ENCODE measurements around the gene SLC25A23.
A peak's percentile ranks its signal among the peaks of the same experiment; 100 is the strongest.

Gene SLC25A23

DNA sequence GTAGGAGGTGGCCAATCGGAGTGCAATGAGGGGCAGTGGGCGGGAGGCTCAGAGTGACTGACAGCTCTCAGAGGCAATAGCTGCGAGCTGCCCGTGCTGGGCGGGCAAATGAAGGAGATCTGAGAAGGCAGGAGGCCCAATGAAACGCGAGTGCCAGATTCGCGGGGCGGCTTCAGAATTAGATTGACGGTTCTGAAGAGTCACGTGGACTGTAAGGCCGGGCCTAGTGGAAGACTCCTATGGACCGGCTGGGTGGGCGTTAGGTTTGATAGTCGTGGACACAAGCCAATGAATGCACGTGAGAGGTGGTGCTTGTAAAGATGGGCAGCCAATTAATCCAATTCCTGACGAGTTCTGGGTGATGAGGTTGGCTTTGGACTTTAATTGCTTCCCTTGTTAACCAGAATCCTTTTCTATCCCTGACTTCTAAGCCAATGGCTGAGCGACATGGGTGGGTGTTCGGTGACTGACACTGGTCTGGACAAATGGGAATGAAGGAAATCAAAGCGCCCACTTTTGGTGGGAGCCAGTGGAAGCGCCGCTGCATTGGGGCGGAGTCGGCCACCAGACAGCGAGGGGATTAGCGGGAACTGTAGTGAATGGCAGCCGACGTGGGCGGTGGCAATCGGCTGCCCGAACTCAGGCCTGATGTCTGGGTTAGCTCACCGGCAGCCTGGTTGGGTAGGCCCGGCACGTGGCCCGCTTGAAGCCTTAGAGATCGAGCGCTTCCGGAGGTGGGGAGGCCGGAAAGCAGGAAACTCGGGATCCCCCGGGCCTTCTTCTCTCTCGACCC, 34.5 kb downstream of the SLC25A23 start:
- peak; percentile 99 to 100 for DNase-seq (ENCODE audit: low read depth in 2 of 2)

DNA sequence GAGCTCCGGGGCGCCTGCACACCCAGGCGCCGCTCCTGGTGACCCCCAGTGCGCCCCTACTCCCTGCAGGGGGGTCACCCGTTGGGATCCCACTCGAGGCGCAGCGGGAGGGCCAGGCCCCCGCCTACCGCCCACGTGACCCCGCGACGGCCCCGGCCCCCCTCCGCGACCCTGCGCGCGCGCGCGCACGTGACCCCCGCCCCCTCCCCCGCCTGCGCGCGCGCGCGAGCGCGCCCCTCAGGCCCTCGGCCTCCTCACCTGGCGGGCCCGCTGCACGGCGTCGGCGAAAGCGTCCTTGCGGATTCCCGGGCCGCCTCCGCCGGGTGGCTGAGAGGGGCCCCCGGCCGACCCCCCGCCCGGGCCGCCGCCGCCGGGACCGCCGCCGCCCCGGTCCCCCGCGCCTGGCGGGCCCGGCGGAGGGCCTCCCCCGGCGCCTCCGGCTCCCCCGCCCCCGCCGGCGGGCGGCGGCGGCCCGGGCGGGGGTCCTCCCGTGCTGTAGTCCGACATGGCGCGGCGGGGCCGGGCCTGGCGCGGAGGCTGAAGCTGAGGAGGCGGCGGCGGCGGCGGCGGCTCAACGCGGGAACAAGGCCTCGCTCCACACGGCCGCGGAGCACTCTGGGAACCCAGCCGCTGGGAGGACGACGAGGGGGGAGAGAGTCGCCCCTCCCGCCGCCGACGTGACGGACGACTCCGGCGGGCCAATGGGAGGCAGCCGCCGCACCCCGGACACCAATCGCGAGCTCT, 35.2 kb downstream of the SLC25A23 start, which contains the start of gene KHSRP:
Gene KHSRP, minus strand, starts transcription at position 617 of the 744 bp plus-strand sequence. Its CDS starts 110 bp downstream, at position 507.
- DNase-seq (ENCODE audit: low read depth in 2 of 2): no peak

DNA sequence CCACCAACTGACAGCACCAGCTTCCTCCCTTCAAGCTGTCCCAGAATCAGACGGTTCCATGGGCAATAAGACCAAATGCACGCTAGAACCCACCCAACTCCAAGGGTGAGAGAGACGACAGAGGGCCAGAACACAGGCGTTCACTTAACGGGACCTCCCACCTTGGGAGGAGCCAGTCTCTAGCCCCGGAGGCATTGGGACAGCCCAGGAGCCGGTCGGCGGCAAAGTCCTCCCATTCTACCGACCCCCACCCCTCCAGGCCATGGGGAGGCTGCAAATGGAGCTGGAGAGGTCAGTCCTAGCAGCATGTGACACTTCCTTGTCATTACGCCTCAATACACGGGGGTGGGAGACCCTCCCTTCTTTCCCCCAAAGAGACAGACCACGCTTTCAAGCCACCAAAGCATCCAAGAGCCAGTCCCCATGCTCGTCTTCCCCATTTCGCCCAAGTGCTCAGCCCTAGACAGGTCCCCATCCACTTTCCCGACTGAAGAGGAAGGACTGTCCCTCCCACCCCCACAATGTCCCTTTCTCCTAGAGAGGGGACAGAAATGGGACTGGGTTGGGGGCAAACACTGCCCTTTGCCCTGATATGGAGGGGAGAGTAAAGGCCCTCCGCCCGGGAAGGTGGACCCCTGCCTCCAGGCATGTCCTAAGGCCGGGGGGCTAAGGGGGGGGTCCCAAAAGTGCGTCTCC, 35.9 kb downstream of the SLC25A23 start:
- DNase-seq (ENCODE audit: low read depth in 2 of 2): no peak

DNA sequence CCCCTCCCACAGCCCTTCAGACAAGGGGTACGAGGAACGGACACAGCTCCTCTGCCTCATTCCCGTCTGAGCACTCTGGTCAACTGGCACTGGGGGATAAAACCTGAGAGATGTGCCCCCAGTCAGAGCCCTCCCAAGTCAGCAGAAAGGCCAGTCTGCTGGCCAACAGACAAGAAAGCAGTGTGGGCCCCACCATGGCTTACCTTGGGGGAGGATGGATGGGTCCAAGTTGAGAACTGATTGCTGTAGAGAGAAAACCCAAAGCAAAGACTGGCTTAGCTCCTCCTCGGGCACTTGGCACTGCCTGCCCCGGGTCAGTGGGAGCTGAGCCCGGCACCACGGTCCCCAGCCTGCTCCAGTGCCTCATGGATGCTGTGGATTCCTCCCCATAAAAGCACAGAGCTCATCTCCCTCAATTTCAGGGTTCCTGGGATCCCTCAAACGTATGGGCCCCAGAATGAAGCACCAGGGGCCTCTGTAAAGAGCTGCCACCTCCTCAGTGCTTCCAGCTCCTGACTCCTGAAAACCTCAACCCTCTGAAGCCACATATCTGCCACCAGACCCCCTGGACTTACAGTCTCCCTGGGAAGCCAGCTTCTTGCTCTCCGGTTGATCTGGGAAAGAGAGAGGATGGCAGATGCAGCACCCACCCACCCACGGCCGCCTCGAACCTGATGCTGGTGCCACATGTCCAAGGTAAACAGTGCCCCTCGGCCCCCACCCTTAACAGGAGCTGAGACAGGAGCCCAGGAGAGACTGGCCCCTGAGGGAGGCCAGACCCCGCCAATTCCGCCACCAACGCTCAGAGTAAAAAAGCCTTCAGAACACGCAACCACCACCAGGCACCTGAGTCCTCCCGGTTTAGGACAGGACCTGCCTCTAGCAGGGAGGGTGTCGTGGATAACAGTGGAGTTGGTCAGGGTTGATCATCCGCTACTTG, 38.2 kb downstream of the SLC25A23 start:
- no peak for DNase-seq (ENCODE audit: low read depth in 2 of 2)

DNA sequence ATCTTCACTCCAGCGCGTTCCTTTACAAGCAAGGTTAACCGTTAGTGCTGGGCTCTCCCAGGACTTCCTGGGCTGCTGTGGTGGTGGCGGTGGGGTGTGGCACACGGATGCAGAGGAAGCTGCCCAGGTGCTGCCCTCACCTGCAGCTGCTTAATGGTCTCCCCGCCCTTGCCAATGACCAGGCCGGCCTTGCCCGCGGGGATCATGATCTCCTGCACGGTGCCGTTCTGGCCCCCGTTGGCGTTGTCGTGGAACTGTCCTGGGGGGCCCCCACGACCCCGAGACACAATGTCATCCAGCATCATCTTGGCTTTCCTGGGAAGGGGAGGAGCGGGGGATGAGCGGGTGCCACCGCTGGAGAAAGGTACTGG, 41.0 kb downstream of the SLC25A23 start:
- no peak for DNase-seq (ENCODE audit: low read depth in 2 of 2)

DNA sequence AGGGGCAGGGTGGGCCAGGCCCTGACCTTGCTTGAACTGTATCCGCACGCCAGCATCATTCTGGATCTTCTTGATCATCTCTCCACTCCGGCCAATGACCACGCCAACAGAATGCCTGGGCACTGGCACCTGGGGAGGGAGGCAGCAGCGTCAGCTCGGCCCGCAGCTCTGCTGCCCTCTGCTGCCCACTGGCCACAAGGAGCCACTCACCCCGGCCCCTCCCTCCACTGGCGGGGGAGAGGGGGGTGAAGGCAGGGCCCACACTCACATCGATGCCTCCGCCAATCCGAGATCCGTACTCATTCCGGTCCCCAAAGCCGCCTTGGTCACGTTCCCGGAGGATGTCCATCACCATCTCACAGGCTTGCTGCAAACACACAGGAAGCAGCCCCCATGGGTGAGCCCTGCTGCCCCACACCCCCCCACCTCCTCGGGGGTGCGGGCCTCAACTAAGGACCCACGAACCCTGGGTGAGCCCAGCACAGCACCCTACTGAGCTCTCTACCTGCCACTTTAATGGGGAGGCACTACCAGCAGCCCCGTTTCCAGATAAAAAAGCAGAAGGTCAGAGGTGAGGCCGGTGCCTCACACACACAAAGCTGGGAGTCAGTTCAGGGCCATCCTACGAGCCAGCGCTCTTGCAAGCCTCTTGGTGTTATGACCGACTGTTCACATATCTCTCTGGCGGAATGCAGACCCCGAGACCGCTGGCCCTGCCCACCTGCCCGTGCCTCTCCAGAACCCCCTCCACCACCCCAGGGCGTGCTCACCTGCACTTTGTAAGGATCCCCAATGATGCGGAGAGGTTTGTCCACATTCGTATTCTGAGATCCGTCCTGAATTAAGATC, 41.7 kb downstream of the SLC25A23 start:
- no peak for DNase-seq (ENCODE audit: low read depth in 2 of 2)

DNA sequence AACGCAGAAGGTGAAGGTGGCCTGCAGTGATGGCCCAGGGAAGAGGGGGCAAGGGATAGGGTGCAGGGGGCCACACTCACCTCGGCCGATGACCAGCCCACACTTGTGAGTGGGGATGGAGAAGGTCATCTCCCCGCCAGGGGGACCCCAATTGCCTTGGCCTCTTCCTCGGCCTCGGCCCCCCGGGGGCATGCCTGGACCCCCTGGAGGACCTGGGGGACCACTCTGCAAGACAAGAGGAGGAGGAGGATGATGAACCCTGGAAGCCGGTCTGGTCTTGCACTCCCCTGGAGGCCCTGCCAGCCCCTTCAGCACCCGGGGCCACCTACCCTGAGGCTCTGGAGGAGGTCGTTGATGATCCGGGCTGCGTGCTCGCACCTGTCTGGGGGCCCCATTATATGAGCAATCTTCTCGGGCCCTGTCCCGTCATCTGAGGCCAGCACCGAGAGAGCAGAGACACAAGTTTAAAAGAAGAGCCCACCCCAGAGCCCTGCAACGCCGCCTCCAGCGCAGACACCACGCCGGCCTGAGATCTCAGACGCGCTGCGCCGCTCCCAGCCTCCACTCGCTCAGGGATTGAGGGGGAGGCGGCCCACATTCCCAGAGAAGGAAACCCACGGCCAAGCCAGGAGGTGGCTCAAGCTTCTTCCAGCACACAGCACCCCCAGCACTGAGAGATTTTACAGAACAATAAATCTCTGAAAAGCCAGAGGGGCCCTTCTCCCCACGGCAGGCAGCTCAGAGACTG, 42.8 kb downstream of the SLC25A23 start:
- no peak for DNase-seq (ENCODE audit: low read depth in 2 of 2)

DNA sequence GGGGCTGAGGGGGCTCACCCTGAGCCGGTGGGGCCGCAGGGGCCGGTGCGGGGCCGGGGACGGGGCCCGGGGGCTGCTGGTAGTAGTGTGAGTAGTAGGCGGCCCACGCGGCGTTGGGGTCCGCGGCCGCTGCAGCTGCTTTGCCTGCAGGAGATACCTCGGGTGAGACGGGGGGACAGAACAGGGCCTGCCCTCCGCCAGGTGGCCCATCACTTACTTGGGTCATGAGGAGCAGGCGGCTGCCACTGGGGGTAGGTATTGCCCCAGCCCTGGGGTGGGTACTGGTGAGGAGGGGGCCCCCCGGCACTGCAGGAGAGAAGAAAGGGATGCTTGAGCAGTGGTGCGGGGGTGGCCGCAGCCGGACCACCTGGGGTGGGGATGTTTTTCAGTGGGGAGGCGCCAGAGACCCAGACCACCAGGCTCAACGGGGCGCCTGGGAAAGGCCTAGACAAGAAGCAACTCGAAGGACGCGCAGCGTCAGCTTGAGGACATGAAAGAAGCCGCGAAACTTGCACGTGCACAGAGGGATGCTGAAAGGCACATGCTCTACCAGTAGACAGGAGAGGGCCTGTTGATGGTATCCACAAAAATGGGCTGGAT, 43.9 kb downstream of the SLC25A23 start:
- no peak for DNase-seq (ENCODE audit: low read depth in 2 of 2)

DNA sequence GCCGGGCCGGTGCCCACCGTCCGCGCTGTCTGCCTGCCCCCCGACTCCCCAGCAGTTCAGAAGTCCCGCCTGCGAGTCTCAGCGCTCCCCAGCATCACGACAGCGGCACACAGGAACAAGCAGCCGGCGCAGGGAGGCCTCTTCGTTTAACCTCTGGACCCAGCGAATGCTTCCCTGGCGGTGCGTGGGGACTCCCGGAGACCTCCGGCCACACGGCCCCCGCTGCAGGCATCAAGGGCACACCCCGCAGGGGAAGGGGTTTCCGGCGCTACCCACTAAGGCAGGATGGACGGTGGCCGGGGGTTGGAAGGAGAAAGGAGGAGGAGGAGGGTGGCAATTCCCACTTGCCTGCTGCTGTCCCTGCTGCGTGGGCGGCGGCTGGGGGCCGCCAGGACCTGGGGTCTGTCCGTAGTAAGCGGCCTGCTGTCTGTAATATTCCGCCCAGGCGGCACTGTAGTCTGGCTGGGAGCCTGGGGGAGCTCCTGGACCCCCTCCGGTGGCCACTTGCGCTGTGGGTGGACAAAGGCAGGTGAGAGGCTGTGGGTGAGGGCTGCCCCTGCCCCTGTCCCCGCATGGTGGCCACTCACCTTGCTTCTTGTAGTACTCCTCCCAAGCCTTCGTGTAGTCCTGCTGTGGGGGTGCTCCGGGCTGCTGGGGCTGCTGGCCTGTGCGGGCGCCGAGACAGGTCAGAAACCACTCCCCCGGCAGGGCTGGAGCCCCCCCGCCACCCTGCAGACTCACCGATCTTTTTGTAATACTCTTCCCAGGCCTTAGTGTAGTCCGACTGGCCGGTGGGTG, 44.6 kb downstream of the SLC25A23 start:
- no peak for DNase-seq (ENCODE audit: low read depth in 2 of 2)

DNA sequence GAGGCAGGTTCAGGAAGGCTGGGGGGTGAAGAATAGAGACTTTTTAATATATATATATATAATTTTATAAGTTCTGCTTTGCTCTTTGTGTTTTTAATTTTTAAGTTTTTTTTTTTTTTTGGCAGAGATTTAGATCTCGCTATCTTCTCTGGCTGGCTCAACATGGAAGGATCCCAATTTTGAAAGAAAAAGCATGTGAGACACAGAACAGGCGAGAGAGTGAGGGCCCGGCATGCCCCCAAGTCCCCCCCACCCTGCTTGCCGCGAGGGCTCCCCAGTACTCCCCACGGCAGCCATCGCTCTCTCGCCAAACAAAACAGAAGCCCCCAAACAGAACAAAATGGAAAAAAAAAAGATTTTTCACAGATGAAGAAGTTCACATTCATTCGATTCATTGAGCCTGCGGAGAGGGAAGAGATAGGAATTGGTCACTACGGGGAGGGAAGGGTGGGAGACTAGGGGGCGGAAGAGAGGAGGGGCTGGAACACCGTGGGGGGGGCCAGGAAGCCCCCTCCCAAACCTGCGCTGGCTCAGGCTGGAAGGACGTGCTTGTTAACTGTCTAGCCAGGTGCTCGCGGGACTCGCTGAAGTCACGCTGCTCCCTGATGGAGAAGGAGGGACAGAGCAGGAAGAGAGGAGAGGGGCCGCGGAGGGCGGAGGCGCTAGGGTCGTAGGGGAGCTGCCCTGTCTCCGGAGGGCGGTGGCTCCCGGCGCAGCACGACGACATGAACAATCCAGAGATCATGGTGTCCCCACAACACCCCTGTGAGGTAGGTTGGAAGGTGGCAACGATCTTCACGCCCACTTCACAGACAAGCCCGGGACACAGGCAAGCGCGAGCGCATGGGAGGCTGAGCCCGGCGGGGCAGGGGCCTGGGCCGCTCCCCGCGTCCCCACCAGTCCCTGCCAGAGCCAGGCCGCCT, 45.6 kb downstream of the SLC25A23 start:
- no peak for DNase-seq (ENCODE audit: low read depth in 2 of 2)

DNA sequence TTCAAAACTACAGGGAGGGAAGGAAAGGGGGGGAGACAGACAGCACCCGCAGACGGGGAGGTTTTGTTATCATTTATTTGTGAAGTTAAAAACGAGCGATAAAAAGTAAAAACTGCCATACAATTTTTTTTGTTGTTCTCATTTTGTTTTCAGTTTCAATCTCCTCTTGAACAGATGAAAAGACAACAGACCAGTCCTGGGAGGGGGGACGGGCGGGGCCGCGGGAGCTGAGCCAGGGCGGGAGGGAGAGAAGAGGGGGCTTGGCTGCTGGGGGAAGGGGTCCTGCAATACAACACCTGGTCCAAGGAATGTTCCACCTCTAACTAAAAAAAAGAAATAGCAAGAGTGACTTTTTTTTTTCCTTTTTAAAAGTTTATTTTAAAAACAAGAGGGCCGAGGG, 46.3 kb downstream of the SLC25A23 start:
- DNase-seq (ENCODE audit: low read depth in 2 of 2): no peak

DNA sequence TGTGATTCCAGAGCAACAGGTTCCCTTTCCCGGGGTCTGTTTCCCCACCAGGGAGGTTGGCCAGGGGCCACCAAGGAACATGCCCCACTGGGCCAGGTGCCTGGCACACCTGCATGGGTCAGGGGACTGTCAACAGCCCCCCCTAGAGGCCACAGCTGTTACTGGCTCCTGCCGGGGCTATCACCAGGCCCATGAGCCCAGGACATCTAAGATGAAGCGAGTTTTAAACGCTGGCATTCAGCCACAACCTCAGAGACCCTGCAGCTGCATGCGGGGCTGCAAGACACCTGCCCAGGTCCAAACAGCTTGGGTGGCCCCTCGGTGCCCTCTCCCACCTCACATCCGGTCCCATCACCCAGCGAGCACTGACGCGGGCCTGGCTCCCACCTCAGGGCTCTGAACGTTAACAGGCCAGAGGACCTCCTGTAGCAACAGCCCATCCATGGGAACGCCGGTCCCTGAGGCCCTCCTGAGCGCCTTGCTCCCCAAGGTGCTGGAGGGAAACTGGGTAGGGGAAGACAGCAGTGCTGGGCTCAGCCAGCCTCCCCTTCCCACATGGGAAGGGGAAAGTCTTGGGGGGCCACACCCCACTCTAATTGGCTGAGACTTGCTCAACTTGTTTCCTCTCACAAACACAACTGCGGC, 47.0 kb downstream of the SLC25A23 start:
- DNase-seq (ENCODE audit: low read depth in 2 of 2): peak in 1 of 2 donors; percentile 51

DNA sequence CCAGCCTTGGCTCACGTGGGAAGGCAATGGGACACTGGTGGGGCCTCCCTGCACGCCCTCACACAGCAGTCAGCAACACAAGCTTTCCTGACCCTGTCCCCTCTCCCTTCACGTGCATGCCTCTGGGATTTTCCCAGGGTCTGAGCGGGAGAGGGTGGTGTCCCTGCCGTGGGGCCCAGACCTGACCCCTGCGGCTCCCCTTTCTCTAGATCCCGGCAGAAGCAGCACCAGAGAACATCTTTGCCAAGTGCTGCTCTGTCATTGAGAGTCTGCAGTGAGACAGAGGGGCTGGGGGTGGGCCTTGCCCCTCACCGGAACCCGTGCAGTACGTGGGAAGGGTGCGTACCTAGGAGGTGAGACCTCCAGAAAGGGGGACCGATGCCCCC, 47.5 kb downstream of the SLC25A23 start:
- DNase-seq (ENCODE audit: low read depth in 2 of 2): no peak

DNA sequence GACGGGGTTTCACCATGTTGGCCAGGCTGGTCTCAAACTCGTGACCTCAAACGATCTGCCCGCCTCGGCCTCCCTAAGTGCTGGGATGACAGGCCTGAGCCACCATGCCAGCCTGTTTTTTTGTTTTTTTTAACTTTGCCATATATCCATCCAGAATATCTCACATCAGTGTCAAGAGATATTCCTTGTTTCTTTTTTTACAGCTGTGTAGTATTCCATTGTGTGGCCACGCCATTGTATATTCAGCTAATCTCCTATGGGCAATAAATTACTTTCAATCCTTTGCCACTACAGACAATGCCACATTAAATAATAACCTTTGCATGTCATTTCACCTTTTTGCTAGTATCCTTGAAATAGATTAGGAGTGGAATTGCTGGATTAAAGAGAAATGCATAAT, 50.2 kb downstream of the SLC25A23 start:
- DNase-seq (ENCODE audit: low read depth in 2 of 2): no peak

DNA sequence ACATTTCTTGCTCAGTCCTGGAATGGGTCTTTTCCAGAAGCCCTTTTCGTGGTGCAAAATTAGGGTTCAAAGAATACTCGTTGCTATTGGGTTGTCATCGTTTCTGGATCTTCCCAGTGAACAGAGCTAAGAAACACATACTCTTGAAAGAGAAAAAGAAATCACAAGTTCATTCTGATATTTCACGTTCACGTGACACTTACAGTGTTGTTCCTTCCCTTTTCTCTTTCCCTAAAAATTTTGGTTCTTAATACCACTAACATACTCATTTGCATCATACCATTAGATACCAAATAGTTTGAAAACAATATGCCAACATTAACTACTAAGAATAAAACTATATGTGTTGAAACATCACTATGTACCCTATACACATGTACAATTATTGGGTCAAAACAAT, 53.2 kb downstream of the SLC25A23 start:
- no peak for DNase-seq (ENCODE audit: low read depth in 2 of 2)

DNA sequence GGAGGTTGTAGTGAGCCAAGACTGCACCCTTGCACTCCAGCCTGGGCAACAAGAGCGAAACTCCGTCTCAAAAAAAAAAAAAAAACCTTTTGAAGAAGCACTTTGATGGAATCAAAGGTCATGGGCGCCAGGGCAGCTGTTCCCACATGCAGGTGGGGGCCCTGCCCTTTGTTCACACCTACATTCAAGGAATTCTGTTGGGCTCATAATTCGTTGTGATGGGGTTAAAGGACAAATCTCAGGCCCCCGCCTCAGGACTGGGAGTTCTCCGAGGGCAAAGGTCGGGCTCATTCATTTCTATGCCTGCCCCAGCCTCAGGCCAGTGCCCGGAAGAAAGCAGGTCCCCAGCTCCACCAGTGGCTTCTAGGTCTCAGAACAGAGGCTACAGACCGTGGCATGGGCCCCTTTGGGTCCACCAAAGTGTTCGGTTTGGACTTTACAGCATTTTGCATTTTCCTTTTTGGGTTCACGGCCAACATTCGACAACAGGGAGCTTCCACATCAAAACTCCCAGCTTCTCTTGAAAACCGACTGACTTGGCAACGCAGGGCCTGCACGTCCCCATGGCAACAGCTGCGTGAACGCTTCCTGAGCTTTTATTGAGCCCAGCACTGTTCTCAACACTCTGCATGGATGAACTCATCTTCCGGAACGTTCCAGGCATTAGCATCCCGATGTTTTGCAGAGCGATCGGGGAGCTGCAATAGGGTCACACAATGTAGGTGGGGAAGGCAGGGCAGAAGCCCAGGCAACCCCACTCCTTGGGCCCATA, 56.6 kb downstream of the SLC25A23 start:
- no peak for DNase-seq (ENCODE audit: low read depth in 2 of 2)
